Mucosa of gallbladder (tissue), 1 donor: ENCODE results near the gene APBB2. TPM values are rescaled to one million over a fixed set of nuclear protein-coding genes. Genes with fewer than 3 reads are reported as not detected.
"Not testable (repeated sequence)": the region's sequence is repeated elsewhere in the genome, so short reads cannot be mapped to it uniquely, and the experiment has no call there.

ENCODE experiments used
- DNase-seq: peaks from one replicate; pipeline ENCODE4 v3.0.0-alpha.2; 2020; ENCODE audit warnings: low spot score
- total RNA-seq: library from RNA; stranded (reverse); gene quantifications from one replicate; pipeline ENCODE4 v1.2.1, GENCODE V29; 2021
- donor health status: DM: no; HTN: no; CAD: no.

APBB2 gene
- total RNA-seq, 1 donor from 2014 or later, result 44.9 TPM

GRCh38 chr4:41061482-41062185 is 152.7 kb downstream of the APBB2 start:
- no peak for DNase-seq

- DNase-seq, result no peak
Measured at GRCh38 chr4:41060352-41061334, 153.7 kb downstream of the APBB2 start.

GRCh38 chr4:41059411-41059810 is 154.9 kb downstream of the APBB2 start:
- DNase-seq, result not testable (repeated sequence)

- no peak for DNase-seq
Measured at GRCh38 chr4:41058426-41058825, 155.9 kb downstream of the APBB2 start.

GRCh38 chr4:41057467-41057866 is 156.9 kb downstream of the APBB2 start:
- no peak for DNase-seq

GRCh38 chr4:41052287-41052686 is 162.1 kb downstream of the APBB2 start:
- DNase-seq, result no peak

GRCh38 chr4:41050880-41051775 is 163.2 kb downstream of the APBB2 start:
- no peak for DNase-seq

- DNase-seq, result no peak
Measured at GRCh38 chr4:41050116-41050515, 164.2 kb downstream of the APBB2 start.

- not testable (repeated sequence) for DNase-seq
Measured at GRCh38 chr4:41049176-41049575, 165.2 kb downstream of the APBB2 start.

- DNase-seq, result no peak
Measured at GRCh38 chr4:41044791-41045190, 169.6 kb downstream of the APBB2 start.

GRCh38 chr4:41044165-41044564 is 170.2 kb downstream of the APBB2 start:
- no peak for DNase-seq

- DNase-seq, result no peak
Measured at GRCh38 chr4:41043465-41043864, 170.9 kb downstream of the APBB2 start.

GRCh38 chr4:41041551-41041950 is 172.8 kb downstream of the APBB2 start:
- no peak for DNase-seq

- DNase-seq, result no peak
Measured at GRCh38 chr4:41039317-41039716, 175.0 kb downstream of the APBB2 start.

- no peak for DNase-seq
Measured at GRCh38 chr4:41038304-41038703, 176.0 kb downstream of the APBB2 start.

GRCh38 chr4:41029098-41029497 is 185.2 kb downstream of the APBB2 start:
- DNase-seq, result no peak

- DNase-seq, result no peak
Measured at GRCh38 chr4:41028392-41029076, 185.8 kb downstream of the APBB2 start.

- no peak for DNase-seq
Measured at GRCh38 chr4:41026971-41027370, 187.4 kb downstream of the APBB2 start.

- no peak for DNase-seq
Measured at GRCh38 chr4:41025824-41026223, 188.5 kb downstream of the APBB2 start.

- DNase-seq, result no peak
Measured at GRCh38 chr4:41024556-41025491, 189.5 kb downstream of the APBB2 start.
